ENCODE results near the gene ZFP28. TPM values are rescaled to one million over a fixed set of nuclear protein-coding genes. Genes with fewer than 3 reads are reported as not detected.

ZFP28 gene
- total and polyA plus RNA-seq, 2 donors (not counting 1 experiment from before 2014, with no cell fraction given) = 7.5 to 14.9 TPM

- H3K27ac ChIP-seq (ENCODE audit: insufficient read depth, low read length) = no peak overlapping the region
- no peak overlapping the region for H3K4me3 ChIP-seq (replicated peaks in 1 of 4; ENCODE audit: control extremely low read depth in 1 of 4, insufficient read depth in 1 of 4, low read depth in 3 of 4, low read length in 4 of 4)
- H3K79me2 ChIP-seq (ENCODE audit: control insufficient read depth, insufficient read depth, low read length) = peaks cover 23% of the 10 kb centered on the region
- TF ChIP-seq, protein P1, sequence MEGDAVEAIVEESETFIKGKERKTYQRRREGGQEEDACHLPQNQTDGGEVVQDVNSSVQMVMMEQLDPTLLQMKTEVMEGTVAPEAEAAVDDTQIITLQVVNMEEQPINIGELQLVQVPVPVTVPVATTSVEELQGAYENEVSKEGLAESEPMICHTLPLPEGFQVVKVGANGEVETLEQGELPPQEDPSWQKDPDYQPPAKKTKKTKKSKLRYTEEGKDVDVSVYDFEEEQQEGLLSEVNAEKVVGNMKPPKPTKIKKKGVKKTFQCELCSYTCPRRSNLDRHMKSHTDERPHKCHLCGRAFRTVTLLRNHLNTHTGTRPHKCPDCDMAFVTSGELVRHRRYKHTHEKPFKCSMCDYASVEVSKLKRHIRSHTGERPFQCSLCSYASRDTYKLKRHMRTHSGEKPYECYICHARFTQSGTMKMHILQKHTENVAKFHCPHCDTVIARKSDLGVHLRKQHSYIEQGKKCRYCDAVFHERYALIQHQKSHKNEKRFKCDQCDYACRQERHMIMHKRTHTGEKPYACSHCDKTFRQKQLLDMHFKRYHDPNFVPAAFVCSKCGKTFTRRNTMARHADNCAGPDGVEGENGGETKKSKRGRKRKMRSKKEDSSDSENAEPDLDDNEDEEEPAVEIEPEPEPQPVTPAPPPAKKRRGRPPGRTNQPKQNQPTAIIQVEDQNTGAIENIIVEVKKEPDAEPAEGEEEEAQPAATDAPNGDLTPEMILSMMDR (conservative IDR thresholded peaks at IDR 0.05 in 1 of 2, IDR thresholded peaks at IDR 0.05 in 1 of 2; ENCODE audit: low read depth in 1 of 2, low read length in 2 of 2) = no peak
- no peak for TF ChIP-seq EZH2 (IDR thresholded peaks at IDR 0.05; ENCODE audit: low read length, missing control alignments)
- H2AFZ ChIP-seq (ENCODE audit: low read length) = no peak overlapping the region
- no peaks in the 10 kb centered on the region for H4K20me1 ChIP-seq (ENCODE audit: control insufficient read depth, extremely low read depth, insufficient read depth, low read length)
- H3K9me3 ChIP-seq (ENCODE audit: control insufficient read depth, insufficient read depth, low read depth, low read length) = no peaks in the 10 kb centered on the region
- peak in 1 of 2 donors; percentile 36 for DNase-seq (ENCODE audit: low read depth in 2 of 2)
- H3K36me3 ChIP-seq (ENCODE audit: control insufficient read depth, insufficient read depth, low read length) = peaks cover 6% of the 10 kb centered on the region
- no peaks in the 10 kb centered on the region for H3K4me1 ChIP-seq (ENCODE audit: control insufficient read depth, extremely low read depth, insufficient read depth, low read length)
- H3K4me2 ChIP-seq (ENCODE audit: extremely low read depth, insufficient read depth, low read length) = no peak overlapping the region
- H3K27me3 ChIP-seq (ENCODE audit: control insufficient read depth, insufficient read depth, low read length) = no peaks in the 10 kb centered on the region
- no peak overlapping the region for H3K9ac ChIP-seq (ENCODE audit: insufficient read depth, low read length)
These were observed 58.9 kb downstream of the ZFP28 start for GRCh38 chr19:56597696-56598095.

- no peak overlapping the region for H3K4me2 ChIP-seq (ENCODE audit: extremely low read depth, insufficient read depth, low read length)
- peaks cover 14% of the 10 kb centered on the region for H3K79me2 ChIP-seq (ENCODE audit: control insufficient read depth, insufficient read depth, low read length)
- TF ChIP-seq, protein P1 (conservative IDR thresholded peaks at IDR 0.05 in 1 of 2, IDR thresholded peaks at IDR 0.05 in 1 of 2; ENCODE audit: low read depth in 1 of 2, low read length in 2 of 2) = no peak
- TF ChIP-seq EZH2 (IDR thresholded peaks at IDR 0.05; ENCODE audit: low read length, missing control alignments) = no peak
- H3K36me3 ChIP-seq (ENCODE audit: control insufficient read depth, insufficient read depth, low read length) = peaks cover 6% of the 10 kb centered on the region
- H3K9ac ChIP-seq (ENCODE audit: insufficient read depth, low read length) = no peak overlapping the region
- H2AFZ ChIP-seq (ENCODE audit: low read length) = no peak overlapping the region
- no peaks in the 10 kb centered on the region for H3K9me3 ChIP-seq (ENCODE audit: control insufficient read depth, insufficient read depth, low read depth, low read length)
- no peaks in the 10 kb centered on the region for H3K27me3 ChIP-seq (ENCODE audit: control insufficient read depth, insufficient read depth, low read length)
- H3K4me1 ChIP-seq (ENCODE audit: control insufficient read depth, extremely low read depth, insufficient read depth, low read length) = no peaks in the 10 kb centered on the region
- DNase-seq (ENCODE audit: low read depth in 2 of 2) = peak in 1 of 2 donors; percentile 41
- no peak overlapping the region for H3K27ac ChIP-seq (ENCODE audit: insufficient read depth, low read length)
- no peak overlapping the region for H3K4me3 ChIP-seq (replicated peaks in 1 of 4; ENCODE audit: control extremely low read depth in 1 of 4, insufficient read depth in 1 of 4, low read depth in 3 of 4, low read length in 4 of 4)
- H4K20me1 ChIP-seq (ENCODE audit: control insufficient read depth, extremely low read depth, insufficient read depth, low read length) = no peaks in the 10 kb centered on the region
These were observed 62.6 kb downstream of the ZFP28 start for GRCh38 chr19:56601375-56601774.

DNA sequence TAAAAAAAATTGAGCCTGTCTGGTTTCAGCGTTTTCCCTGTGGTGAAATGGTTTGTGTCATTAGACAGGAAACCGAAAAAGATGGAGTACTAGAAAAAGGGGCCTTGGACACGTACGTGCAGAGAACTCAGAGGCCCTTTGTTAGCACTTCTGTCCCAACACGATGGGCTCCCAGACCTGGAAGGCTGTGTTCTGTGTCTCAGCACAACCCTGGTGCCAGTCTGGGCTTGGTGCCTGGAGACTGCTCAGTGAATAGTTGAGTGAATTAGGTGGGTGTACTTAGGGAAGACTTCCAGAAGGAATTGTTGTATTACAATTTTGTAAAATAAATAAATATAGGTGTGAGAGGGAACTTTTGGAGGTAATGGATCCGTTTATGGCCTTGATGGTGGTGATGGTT is 65.1 kb downstream of the ZFP28 start:
- no peaks in the 10 kb centered on the region for H3K9me3 ChIP-seq (ENCODE audit: control insufficient read depth, insufficient read depth, low read depth, low read length)
- H3K79me2 ChIP-seq (ENCODE audit: control insufficient read depth, insufficient read depth, low read length) = peaks cover 10% of the 10 kb centered on the region

More for the DNA sequence above, 65.1 kb downstream of the ZFP28 start:
- Histone ChIP-seq H4K20me1 (ENCODE audit: control insufficient read depth, extremely low read depth, insufficient read depth, low read length) (no peaks in the 10 kb centered on the region), H3K4me3 (replicated peaks in 1 of 4; ENCODE audit: control extremely low read depth in 1 of 4, insufficient read depth in 1 of 4, low read depth in 3 of 4, low read length in 4 of 4) (no peak overlapping the region), H2AFZ (ENCODE audit: low read length) (no peak overlapping the region), H3K27me3 (ENCODE audit: control insufficient read depth, insufficient read depth, low read length) (no peaks in the 10 kb centered on the region), H3K27ac (ENCODE audit: insufficient read depth, low read length) (no peak overlapping the region), H3K9ac (ENCODE audit: insufficient read depth, low read length) (no peak overlapping the region), H3K36me3 (ENCODE audit: control insufficient read depth, insufficient read depth, low read length) (peaks cover 6% of the 10 kb centered on the region), H3K4me2 (ENCODE audit: extremely low read depth, insufficient read depth, low read length) (no peak overlapping the region), H3K4me1 (ENCODE audit: control insufficient read depth, extremely low read depth, insufficient read depth, low read length) (no peaks in the 10 kb centered on the region)
- TF ChIP-seq, protein P1 (conservative IDR thresholded peaks at IDR 0.05 in 1 of 2, IDR thresholded peaks at IDR 0.05 in 1 of 2; ENCODE audit: low read depth in 1 of 2, low read length in 2 of 2) = no peak
- TF ChIP-seq EZH2 (IDR thresholded peaks at IDR 0.05; ENCODE audit: low read length, missing control alignments) = no peak
- peak in 1 of 2 donors; percentile 60 for DNase-seq (ENCODE audit: low read depth in 2 of 2)

Other genes starting within 250 kb of the ZFP28 start
- gene ZSCAN5A, start 224.1 kb upstream of the ZFP28 start, total RNA-seq = 5.9 and 6.3 TPM in 2 replicates
- gene ZSCAN5A, start 224.1 kb upstream of the ZFP28 start, polyA plus RNA-seq = 5.3 and 5.5 TPM in 2 replicates
- gene ZNF582, start 145.4 kb upstream of the ZFP28 start, total RNA-seq = 4.1 and 4.8 TPM in 2 replicates
- 2.9 and 3.0 TPM in 2 replicates for gene ZNF582, start 145.4 kb upstream of the ZFP28 start, polyA plus RNA-seq
- 5.4 TPM in 2 replicates for gene ZNF583, start 134.6 kb upstream of the ZFP28 start, total RNA-seq
- gene ZNF583, start 134.6 kb upstream of the ZFP28 start, polyA plus RNA-seq = 4.3 and 5.0 TPM in 2 replicates
- gene ZNF667, start 61.6 kb upstream of the ZFP28 start, total RNA-seq = 6.4 and 6.6 TPM in 2 replicates
- 1.3 and 2.0 TPM in 2 replicates for gene ZNF667, start 61.6 kb upstream of the ZFP28 start, polyA plus RNA-seq
- gene ZNF471, start 31.1 kb upstream of the ZFP28 start, total RNA-seq = 4.4 and 9.2 TPM in 2 replicates
- 1.7 and 2.4 TPM in 2 replicates for gene ZNF471, start 31.1 kb upstream of the ZFP28 start, polyA plus RNA-seq
- 6.9 and 7.3 TPM in 2 replicates for gene ZNF470, start 28.5 kb downstream of the ZFP28 start, total RNA-seq
- gene ZNF470, start 28.5 kb downstream of the ZFP28 start, polyA plus RNA-seq = 2.0 and 3.0 TPM in 2 replicates
- gene ZNF71, start 56.4 kb downstream of the ZFP28 start, total RNA-seq = 7.7 and 9.2 TPM in 2 replicates
- gene ZNF71, start 56.4 kb downstream of the ZFP28 start, polyA plus RNA-seq = 4.3 and 4.5 TPM in 2 replicates
- gene SMIM17, start 104.2 kb downstream of the ZFP28 start, total RNA-seq = under 0.01 and 0.33 TPM in 2 replicates
- gene SMIM17, start 104.2 kb downstream of the ZFP28 start, polyA plus RNA-seq = 0.09 and 0.43 TPM in 2 replicates
- 3.3 and 3.6 TPM in 2 replicates for gene ZNF835, start 132.8 kb downstream of the ZFP28 start, total RNA-seq
- gene ZNF835, start 132.8 kb downstream of the ZFP28 start, polyA plus RNA-seq = 0.53 TPM in 1 of 2 replicates, not detected in the other

Measured in fibroblast of lung (primary cell).